ENCODE data around the gene MYOG.

MYOG gene

GRCh38 chr1:203051841-203052324, 33.9 kb downstream of the MYOG start:
- no peak for TF ChIP-seq CTCF (IDR thresholded peaks at IDR 0.05)

GRCh38 chr1:203050826-203051225, 35.0 kb downstream of the MYOG start:
- TF ChIP-seq CTCF (IDR thresholded peaks at IDR 0.05) = no peak

- TF ChIP-seq CTCF (IDR thresholded peaks at IDR 0.05) = no peak
Measured at GRCh38 chr1:203049576-203050180, 36.1 kb downstream of the MYOG start.

GRCh38 chr1:203049077-203049476, 36.7 kb downstream of the MYOG start:
- TF ChIP-seq CTCF (IDR thresholded peaks at IDR 0.05) = no peak

- no peak for TF ChIP-seq CTCF (IDR thresholded peaks at IDR 0.05)
Measured at GRCh38 chr1:203048555-203049051, 37.2 kb downstream of the MYOG start.

- no peak for TF ChIP-seq CTCF (IDR thresholded peaks at IDR 0.05)
Measured at GRCh38 chr1:203048086-203048485, 37.7 kb downstream of the MYOG start.

GRCh38 chr1:203046984-203047630, 38.7 kb downstream of the MYOG start:
- no peak for TF ChIP-seq CTCF (IDR thresholded peaks at IDR 0.05)

Measured in LNCAP (cell line).